HEK293 (cell line): ENCODE data around the gene MTUS2.

ENCODE experiments used
- GLIS1 ChIP-seq: fragments of 450-650 bp; formaldehyde crosslinking; IDR thresholded peaks from 2 replicates; pipeline ENCODE4 v1.5.1; 2016; ENCODE audit warnings: missing biosample characterization, missing genetic modification characterization
- PRDM6 ChIP-seq: fragments of 450-650 bp; formaldehyde crosslinking; IDR thresholded peaks from 2 replicates; pipeline ENCODE4 v1.5.1; 2017; ENCODE audit warnings: missing biosample characterization, missing genetic modification characterization
- SP2 ChIP-seq: fragments of 450-650 bp; formaldehyde crosslinking; IDR thresholded peaks from 2 replicates; pipeline ENCODE4 v1.5.1; 2016; ENCODE audit warnings: missing biosample characterization, missing genetic modification characterization
- YY2 ChIP-seq: fragments of 450-650 bp; formaldehyde crosslinking; IDR thresholded peaks from 2 replicates; pipeline ENCODE4 v1.5.1; 2016; ENCODE audit warnings: missing biosample characterization, missing genetic modification characterization
- ZBTB17 ChIP-seq: fragments of 450-650 bp; formaldehyde crosslinking; IDR thresholded peaks from 2 replicates; pipeline ENCODE4 v1.5.1; 2016; ENCODE audit warnings: missing biosample characterization, missing genetic modification characterization
- ZBTB21 ChIP-seq: fragments of 450-650 bp; formaldehyde crosslinking; IDR thresholded peaks from 2 replicates; pipeline ENCODE4 v1.5.1; 2017; ENCODE audit warnings: missing biosample characterization, missing genetic modification characterization
- ZFP37 ChIP-seq: fragments of 450-650 bp; formaldehyde crosslinking; IDR thresholded peaks from 2 replicates; pipeline ENCODE4 v1.5.1; 2016; ENCODE audit warnings: missing biosample characterization, missing genetic modification characterization
- ZNF16 ChIP-seq: fragments of 450-650 bp; formaldehyde crosslinking; IDR thresholded peaks from 2 replicates; pipeline ENCODE4 v1.5.1; 2016; ENCODE audit warnings: low read depth, missing biosample characterization, missing genetic modification characterization
- ZNF211 ChIP-seq: fragments of 450-650 bp; formaldehyde crosslinking; IDR thresholded peaks from 2 replicates; pipeline ENCODE4 v1.5.1; 2016; ENCODE audit warnings: low read depth, missing biosample characterization, missing genetic modification characterization
- ZNF223 ChIP-seq: fragments of 450-650 bp; formaldehyde crosslinking; IDR thresholded peaks from 2 replicates; pipeline ENCODE4 v1.5.1; 2016; ENCODE audit warnings: missing biosample characterization, missing genetic modification characterization
- ZNF292 ChIP-seq: fragments of 450-650 bp; formaldehyde crosslinking; IDR thresholded peaks from 2 replicates; pipeline ENCODE4 v1.5.1; 2016; ENCODE audit warnings: low read depth, missing biosample characterization, missing genetic modification characterization, borderline replicate concordance
- ZNF335 ChIP-seq: fragments of 450-650 bp; formaldehyde crosslinking; conservative IDR thresholded peaks from 2 replicates; pipeline ENCODE4 v1.5.1; 2016; ENCODE audit warnings: missing biosample characterization, missing genetic modification characterization
- ZNF354C ChIP-seq: fragments of 450-650 bp; formaldehyde crosslinking; IDR thresholded peaks from 2 replicates; pipeline ENCODE4 v1.5.1; 2016; ENCODE audit warnings: missing biosample characterization, missing genetic modification characterization, low read depth, borderline replicate concordance
- ZNF398 ChIP-seq: fragments of 450-650 bp; formaldehyde crosslinking; IDR thresholded peaks from 2 replicates; pipeline ENCODE4 v1.5.1; 2017; ENCODE audit warnings: missing biosample characterization, missing genetic modification characterization
- ZNF639 ChIP-seq: fragments of 450-650 bp; formaldehyde crosslinking; IDR thresholded peaks from 2 replicates; pipeline ENCODE4 v1.5.1; 2016; ENCODE audit warnings: missing biosample characterization, missing genetic modification characterization
- ZNF664 ChIP-seq: fragments of 450-650 bp; formaldehyde crosslinking; IDR thresholded peaks from 2 replicates; pipeline ENCODE4 v1.5.1; 2016; ENCODE audit warnings: missing biosample characterization, missing genetic modification characterization
- ZNF792 ChIP-seq: fragments of 450-650 bp; formaldehyde crosslinking; IDR thresholded peaks from 2 replicates; pipeline ENCODE4 v1.5.1; 2016; ENCODE audit warnings: missing biosample characterization, missing genetic modification characterization
- ZNF837 ChIP-seq: fragments of 450-650 bp; formaldehyde crosslinking; IDR thresholded peaks from 2 replicates; pipeline ENCODE4 v1.5.1; 2016; ENCODE audit warnings: missing biosample characterization, missing genetic modification characterization
- TF ChIP-seq, protein P1 (sequence below): fragments of 450-650 bp; formaldehyde crosslinking; IDR thresholded peaks from 2 replicates; pipeline ENCODE4 v1.5.1; 2017; ENCODE audit warnings: missing biosample characterization, mild to moderate bottlenecking, missing genetic modification characterization, moderate library complexity
- TF ChIP-seq, protein P2 (sequence below): fragments of 450-650 bp; formaldehyde crosslinking; IDR thresholded peaks from 2 replicates; pipeline ENCODE4 v1.5.1; 2016; ENCODE audit warnings: missing biosample characterization, missing genetic modification characterization, borderline replicate concordance

Gene MTUS2

DNA sequence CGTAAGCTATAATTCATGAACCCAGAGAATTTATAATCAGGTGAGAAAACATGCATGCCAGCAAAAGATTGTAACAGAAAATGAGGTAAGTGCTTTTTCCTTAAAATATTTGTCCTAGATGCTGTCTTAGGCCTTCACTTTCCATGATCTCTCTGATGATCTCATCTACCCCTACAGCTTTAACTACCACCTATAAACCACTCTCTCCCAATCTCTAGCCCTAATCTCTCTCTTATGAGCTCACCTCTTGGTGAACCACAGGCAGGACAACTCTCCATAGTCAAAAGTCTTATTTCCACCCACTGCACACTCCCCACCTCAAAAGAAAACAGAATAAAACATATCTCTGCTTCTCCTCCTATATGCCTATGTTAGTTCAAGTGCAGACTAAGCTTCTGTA is 638.3 kb downstream of the MTUS2 start (continued):
- TF ChIP-seq, protein P1, sequence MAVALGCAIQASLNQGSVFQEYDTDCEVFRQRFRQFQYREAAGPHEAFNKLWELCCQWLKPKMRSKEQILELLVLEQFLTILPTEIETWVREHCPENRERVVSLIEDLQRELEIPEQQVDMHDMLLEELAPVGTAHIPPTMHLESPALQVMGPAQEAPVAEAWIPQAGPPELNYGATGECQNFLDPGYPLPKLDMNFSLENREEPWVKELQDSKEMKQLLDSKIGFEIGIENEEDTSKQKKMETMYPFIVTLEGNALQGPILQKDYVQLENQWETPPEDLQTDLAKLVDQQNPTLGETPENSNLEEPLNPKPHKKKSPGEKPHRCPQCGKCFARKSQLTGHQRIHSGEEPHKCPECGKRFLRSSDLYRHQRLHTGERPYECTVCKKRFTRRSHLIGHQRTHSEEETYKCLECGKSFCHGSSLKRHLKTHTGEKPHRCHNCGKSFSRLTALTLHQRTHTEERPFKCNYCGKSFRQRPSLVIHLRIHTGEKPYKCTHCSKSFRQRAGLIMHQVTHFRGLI (tag by site-specific recombination) = no peak
- TF ChIP-seq ZNF335 (no peak), GLIS1 (tag by site-specific recombination) (peak; percentile 21; the same call in 1 of the 2 replicates), ZNF223 (tag by site-specific recombination) (no peak), ZBTB21 (no peak), ZBTB17 (tag by site-specific recombination) (no peak), ZNF398 (peak; percentile 31; the same call in 1 of the 2 replicates), ZNF16 (tag by site-specific recombination) (no peak), ZNF792 (tag by site-specific recombination) (no peak), ZNF837 (tag by site-specific recombination) (no peak), ZNF664 (tag by site-specific recombination) (no peak), PRDM6 (no peak), ZNF211 (tag by site-specific recombination) (no peak), ZFP37 (no peak), ZNF639 (tag by site-specific recombination) (no peak), SP2 (tag by site-specific recombination) (no peak), YY2 (tag by site-specific recombination) (no peak), ZNF354C (tag by site-specific recombination) (no peak), ZNF292 (no peak)
- TF ChIP-seq, protein P2, sequence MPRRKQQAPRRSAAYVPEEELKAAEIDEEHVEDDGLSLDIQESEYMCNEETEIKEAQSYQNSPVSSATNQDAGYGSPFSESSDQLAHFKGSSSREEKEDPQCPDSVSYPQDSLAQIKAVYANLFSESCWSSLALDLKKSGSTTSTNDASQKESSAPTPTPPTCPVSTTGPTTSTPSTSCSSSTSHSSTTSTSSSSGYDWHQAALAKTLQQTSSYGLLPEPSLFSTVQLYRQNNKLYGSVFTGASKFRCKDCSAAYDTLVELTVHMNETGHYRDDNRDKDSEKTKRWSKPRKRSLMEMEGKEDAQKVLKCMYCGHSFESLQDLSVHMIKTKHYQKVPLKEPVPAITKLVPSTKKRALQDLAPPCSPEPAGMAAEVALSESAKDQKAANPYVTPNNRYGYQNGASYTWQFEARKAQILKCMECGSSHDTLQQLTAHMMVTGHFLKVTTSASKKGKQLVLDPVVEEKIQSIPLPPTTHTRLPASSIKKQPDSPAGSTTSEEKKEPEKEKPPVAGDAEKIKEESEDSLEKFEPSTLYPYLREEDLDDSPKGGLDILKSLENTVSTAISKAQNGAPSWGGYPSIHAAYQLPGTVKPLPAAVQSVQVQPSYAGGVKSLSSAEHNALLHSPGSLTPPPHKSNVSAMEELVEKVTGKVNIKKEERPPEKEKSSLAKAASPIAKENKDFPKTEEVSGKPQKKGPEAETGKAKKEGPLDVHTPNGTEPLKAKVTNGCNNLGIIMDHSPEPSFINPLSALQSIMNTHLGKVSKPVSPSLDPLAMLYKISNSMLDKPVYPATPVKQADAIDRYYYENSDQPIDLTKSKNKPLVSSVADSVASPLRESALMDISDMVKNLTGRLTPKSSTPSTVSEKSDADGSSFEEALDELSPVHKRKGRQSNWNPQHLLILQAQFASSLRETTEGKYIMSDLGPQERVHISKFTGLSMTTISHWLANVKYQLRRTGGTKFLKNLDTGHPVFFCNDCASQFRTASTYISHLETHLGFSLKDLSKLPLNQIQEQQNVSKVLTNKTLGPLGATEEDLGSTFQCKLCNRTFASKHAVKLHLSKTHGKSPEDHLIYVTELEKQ = no peak
